Midbrain (tissue), 1 donor: ENCODE results near the gene C1QB.

Experiments
- DNase-seq: peaks from one replicate; lab custom pipeline; 2025; lab: John Stamatoyannopoulos, UW

Gene C1QB

GRCh38 chr1:22635436-22635835 lies 17.6 kb upstream of the C1QB start:
- DNase-seq: no peak

- peak; percentile 29 for DNase-seq
Observed at GRCh38 chr1:22636353-22636752, 16.7 kb upstream of the C1QB start, which contains the start of gene C1QA. Gene C1QA, plus strand, starts transcription at chr1:22636628. Its CDS starts 989 bp downstream, at chr1:22637617.

- DNase-seq: no peak
Observed at GRCh38 chr1:22636927-22637326, 16.1 kb upstream of the C1QB start.

- no peak for DNase-seq
Observed at GRCh38 chr1:22637907-22638445, 15.1 kb upstream of the C1QB start.

- no peak for DNase-seq
Observed at GRCh38 chr1:22638476-22639234, 14.4 kb upstream of the C1QB start.

- DNase-seq: no peak
Observed at GRCh38 chr1:22639286-22639685, 13.8 kb upstream of the C1QB start.

- no peak for DNase-seq
Observed at GRCh38 chr1:22641247-22641646, 11.8 kb upstream of the C1QB start.

- peak; percentile 65 for DNase-seq
Observed at GRCh38 chr1:22641906-22642636, 11.0 kb upstream of the C1QB start.

- peak; percentile 40 for DNase-seq
Observed at GRCh38 chr1:22643381-22643780, 9.7 kb upstream of the C1QB start, which contains the start of gene C1QC. Gene C1QC, plus strand, starts transcription at chr1:22643633. Its CDS starts 391 bp downstream, at chr1:22644024.

GRCh38 chr1:22643928-22644327 lies 9.1 kb upstream of the C1QB start:
- DNase-seq: no peak

- no peak for DNase-seq
Observed at GRCh38 chr1:22645931-22646330, 7.1 kb upstream of the C1QB start.

- no peak for DNase-seq
Observed at GRCh38 chr1:22646384-22646783, 6.7 kb upstream of the C1QB start.

- DNase-seq: no peak
Observed at GRCh38 chr1:22650089-22650693, 2.8 kb upstream of the C1QB start.

GRCh38 chr1:22651941-22652856 lies 837 bp upstream of the C1QB start:
- no peak for DNase-seq

- DNase-seq: no peak
Observed at GRCh38 chr1:22654692-22655091, 1.7 kb downstream of the C1QB start.

GRCh38 chr1:22658385-22659163 lies 5.5 kb downstream of the C1QB start:
- no peak for DNase-seq

GRCh38 chr1:22660716-22661241 lies 7.7 kb downstream of the C1QB start:
- DNase-seq: no peak

GRCh38 chr1:22661880-22662279 lies 8.8 kb downstream of the C1QB start:
- DNase-seq: no peak

GRCh38 chr1:22662318-22662717 lies 9.3 kb downstream of the C1QB start:
- peak; percentile 46 for DNase-seq

GRCh38 chr1:22662986-22663408 lies 10.0 kb downstream of the C1QB start:
- no peak for DNase-seq
